ENCODE results near the gene ARHGAP27. TPM values are rescaled to one million over a fixed set of nuclear protein-coding genes. Genes with fewer than 3 reads are reported as not detected.

The ARHGAP27 gene
- polyA plus RNA-seq, 4 donors, result 65.2 to 132 (median 116) TPM

DNA sequence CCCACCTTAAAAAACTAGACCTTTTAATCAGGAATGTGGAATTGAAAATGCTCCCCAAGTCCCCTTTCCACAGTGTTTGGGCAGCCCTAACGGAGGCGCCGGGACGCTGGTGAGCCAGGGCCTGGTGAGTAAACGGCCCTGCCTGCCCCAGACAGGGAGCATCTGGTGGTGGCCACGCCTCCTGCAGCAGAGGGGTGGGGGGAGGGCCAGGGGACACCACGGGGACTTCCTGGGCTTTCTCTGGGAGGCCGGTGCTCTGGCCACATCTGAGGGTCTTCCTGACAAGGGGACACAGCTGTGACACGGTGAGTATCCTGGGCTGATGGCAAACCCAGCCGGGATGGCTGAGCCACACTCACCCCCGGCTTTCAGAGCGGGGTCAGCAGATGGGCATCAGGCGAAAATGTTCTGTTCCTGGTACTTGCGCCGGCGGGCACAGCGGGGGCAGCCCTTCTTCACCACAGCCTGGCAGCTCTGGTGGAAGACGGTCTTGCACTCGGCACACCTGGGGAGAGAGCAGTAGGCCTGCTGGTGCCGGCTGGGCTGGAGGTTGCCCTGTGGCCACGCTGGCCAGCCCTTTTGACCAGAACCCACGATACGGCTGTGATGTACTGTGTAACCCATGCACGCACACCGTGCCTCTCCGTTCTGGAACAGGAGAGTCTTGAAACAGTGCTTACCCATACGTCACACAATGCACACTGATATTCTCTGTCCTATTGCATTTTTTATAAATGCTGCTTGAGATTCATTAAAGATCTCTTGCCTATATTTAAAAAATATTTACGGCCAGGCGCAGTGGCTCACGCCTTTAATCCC, 5.0 kb upstream of the ARHGAP27 start:
- DNase-seq (no peak), FAIRE-seq (no peak)
- WGBS, 3 donors, result 86 to 92% (median 92%) methylated on average over 28 to 30 of the region's 30 CpGs
- no peaks in the 10 kb centered on the region for H3K9me3 ChIP-seq (ENCODE audit: control insufficient read depth in 2 of 2, insufficient read depth in 1 of 2, low read depth in 1 of 2, low read length in 1 of 2)
- no peak overlapping the region for H3K27ac ChIP-seq (ENCODE audit: low read depth in 1 of 3, low read length in 2 of 3)
- peaks cover 0 to 55% (median 3%) of the 10 kb centered on the region in 3 donors for H3K36me3 ChIP-seq (ENCODE audit: control insufficient read depth in 3 of 3, insufficient read depth in 2 of 3, low read depth in 1 of 3, low read length in 3 of 3)
- H3K27me3 ChIP-seq (ENCODE audit: control insufficient read depth in 3 of 3, insufficient read depth in 3 of 3, low read length in 3 of 3), result peaks cover 0 to 10% (median 0%) of the 10 kb centered on the region in 3 donors
- H3K4me1 ChIP-seq (ENCODE audit: control insufficient read depth in 3 of 3, insufficient read depth in 2 of 3, low read depth in 1 of 3, low read length in 2 of 3), result peaks cover 0 to 12% (median 2%) of the 10 kb centered on the region in 3 donors
- H3K4me3 ChIP-seq (ENCODE audit: low read depth in 1 of 3, low read length in 3 of 3), result no peak overlapping the region

DNA sequence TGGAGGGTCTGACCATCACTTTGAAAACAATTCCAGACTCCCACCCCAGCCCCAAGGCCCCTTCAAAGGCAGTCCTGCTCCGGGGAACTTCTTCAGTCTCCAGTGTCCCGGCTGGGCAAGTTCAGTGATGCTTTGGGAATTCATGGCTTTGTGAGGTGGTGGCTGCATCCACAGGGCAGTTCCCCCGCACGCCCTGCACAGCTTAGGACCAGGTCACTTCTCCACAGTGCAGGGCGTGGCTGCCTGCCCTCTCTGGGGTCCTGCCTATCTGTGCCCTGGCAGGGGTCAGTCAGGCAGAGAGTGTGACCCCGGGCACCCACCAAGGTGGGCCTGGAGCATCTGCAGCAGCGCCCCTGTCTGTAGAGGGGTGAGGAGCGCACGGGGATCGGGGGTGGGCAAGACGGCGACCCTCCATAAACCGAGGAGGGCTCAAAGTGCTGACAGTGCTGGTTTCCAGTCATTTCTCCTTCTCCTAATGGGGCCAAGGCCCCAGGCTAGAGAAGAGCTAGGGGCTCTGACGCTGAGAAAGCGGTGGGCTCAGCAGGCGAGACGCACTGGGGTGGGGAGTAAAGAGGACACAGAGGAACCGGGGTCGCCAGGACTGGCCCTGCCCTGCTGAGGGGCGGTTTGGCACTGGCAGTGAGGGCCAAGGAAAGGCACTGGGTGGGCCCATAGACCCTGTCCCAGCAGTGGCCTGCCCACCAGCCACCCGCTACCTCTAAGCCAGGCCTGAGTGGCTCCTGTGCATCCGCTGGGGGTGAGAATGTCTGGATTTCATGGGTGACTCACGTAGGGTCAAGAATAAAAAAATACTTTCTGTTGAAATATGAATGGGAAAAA, 4.2 kb upstream of the ARHGAP27 start:
- Histone ChIP-seq H3K27ac (ENCODE audit: low read depth in 1 of 3, low read length in 2 of 3) (no peak overlapping the region), H3K27me3 (ENCODE audit: control insufficient read depth in 3 of 3, insufficient read depth in 3 of 3, low read length in 3 of 3) (peaks cover 0 to 15% (median 0%) of the 10 kb centered on the region in 3 donors), H3K9me3 (ENCODE audit: control insufficient read depth in 2 of 2, insufficient read depth in 1 of 2, low read depth in 1 of 2, low read length in 1 of 2) (no peaks in the 10 kb centered on the region), H3K36me3 (ENCODE audit: control insufficient read depth in 3 of 3, insufficient read depth in 2 of 3, low read depth in 1 of 3, low read length in 3 of 3) (peaks cover 0 to 51% (median 3%) of the 10 kb centered on the region in 3 donors), H3K4me3 (ENCODE audit: low read depth in 1 of 3, low read length in 3 of 3) (no peak overlapping the region), H3K4me1 (ENCODE audit: control insufficient read depth in 3 of 3, insufficient read depth in 2 of 3, low read depth in 1 of 3, low read length in 2 of 3) (peaks cover 0 to 18% (median 2%) of the 10 kb centered on the region in 3 donors)
- WGBS, 3 donors, result 92 to 95% (median 92%) methylated on average over 23 of the region's 23 CpGs
- DNase-seq (no peak), FAIRE-seq (no peak)

DNA sequence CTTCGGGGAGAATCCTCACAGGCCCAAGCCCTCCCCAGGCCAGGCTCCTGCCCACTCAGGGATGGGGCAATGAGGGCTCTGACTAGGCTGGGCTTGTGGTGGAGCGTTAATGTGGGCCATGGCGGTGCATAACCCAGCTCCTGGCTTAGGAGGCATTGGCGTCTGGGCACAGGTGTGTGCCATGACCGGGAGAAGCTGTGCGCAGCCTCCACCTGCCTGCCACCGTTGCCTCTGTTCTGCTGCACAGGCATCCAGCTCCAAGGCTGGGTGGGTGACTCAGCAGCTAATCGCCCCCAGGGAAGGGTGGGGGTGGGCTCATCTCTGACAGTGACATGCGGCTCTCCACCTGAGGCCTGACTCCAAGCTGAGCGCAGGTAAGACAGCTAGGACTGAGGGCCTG, 3.5 kb upstream of the ARHGAP27 start:
- H3K4me1 ChIP-seq (ENCODE audit: control insufficient read depth in 3 of 3, insufficient read depth in 2 of 3, low read depth in 1 of 3, low read length in 2 of 3), result peaks cover under 1 to 21% (median 2%) of the 10 kb centered on the region in 3 donors
- FAIRE-seq (no peak), DNase-seq (no peak)
- no peaks in the 10 kb centered on the region for H3K9me3 ChIP-seq (ENCODE audit: control insufficient read depth in 2 of 2, insufficient read depth in 1 of 2, low read depth in 1 of 2, low read length in 1 of 2)
- peaks cover 0 to 50% (median 3%) of the 10 kb centered on the region in 3 donors for H3K36me3 ChIP-seq (ENCODE audit: control insufficient read depth in 3 of 3, insufficient read depth in 2 of 3, low read depth in 1 of 3, low read length in 3 of 3)
- 91 to 97% (median 92%) methylated on average over 10 of the region's 10 CpGs for WGBS, 3 donors
- peaks cover 0 to 21% (median 0%) of the 10 kb centered on the region in 3 donors for H3K27me3 ChIP-seq (ENCODE audit: control insufficient read depth in 3 of 3, insufficient read depth in 3 of 3, low read length in 3 of 3)
- H3K27ac ChIP-seq (ENCODE audit: low read depth in 1 of 3, low read length in 2 of 3), result no peak overlapping the region
- H3K4me3 ChIP-seq (ENCODE audit: low read depth in 1 of 3, low read length in 3 of 3), result no peak overlapping the region

DNA sequence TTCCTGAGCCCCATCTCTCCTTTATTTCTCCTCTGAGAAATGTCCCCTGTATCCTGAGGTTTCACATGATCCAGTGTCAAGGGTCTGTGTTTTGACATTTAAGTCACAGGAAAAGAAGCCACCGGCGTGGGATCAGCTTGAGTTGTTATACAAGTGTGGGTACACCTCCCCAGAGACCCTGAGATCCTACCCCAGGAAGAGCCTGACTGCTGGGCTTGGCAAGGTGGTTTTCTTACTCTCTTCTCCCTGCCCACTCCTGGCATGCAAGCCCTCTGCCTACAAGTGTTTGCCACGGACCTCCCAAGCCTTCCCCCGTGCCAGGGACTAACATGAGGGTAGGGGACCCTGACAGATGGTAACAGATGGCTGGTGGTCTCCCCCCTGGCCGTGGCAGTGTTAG, 2.8 kb upstream of the ARHGAP27 start:
- 80 to 81% (median 81%) methylated on average over 5 of the region's 5 CpGs for WGBS, 3 donors
- no peaks in the 10 kb centered on the region for H3K9me3 ChIP-seq (ENCODE audit: control insufficient read depth in 2 of 2, insufficient read depth in 1 of 2, low read depth in 1 of 2, low read length in 1 of 2)
- H3K36me3 ChIP-seq (ENCODE audit: control insufficient read depth in 3 of 3, insufficient read depth in 2 of 3, low read depth in 1 of 3, low read length in 3 of 3), result peaks cover 0 to 48% (median 3%) of the 10 kb centered on the region in 3 donors
- H3K4me1 ChIP-seq (ENCODE audit: control insufficient read depth in 3 of 3, insufficient read depth in 2 of 3, low read depth in 1 of 3, low read length in 2 of 3), result peaks cover 2 to 26% (median 2%) of the 10 kb centered on the region in 3 donors
- no peak overlapping the region for H3K4me3 ChIP-seq (ENCODE audit: low read depth in 1 of 3, low read length in 3 of 3)
- H3K27me3 ChIP-seq (ENCODE audit: control insufficient read depth in 3 of 3, insufficient read depth in 3 of 3, low read length in 3 of 3), result peaks cover 0 to 28% (median 0%) of the 10 kb centered on the region in 3 donors
- DNase-seq (no peak), FAIRE-seq (no peak)
- H3K27ac ChIP-seq (ENCODE audit: low read depth in 1 of 3, low read length in 2 of 3), result no peak overlapping the region

DNA sequence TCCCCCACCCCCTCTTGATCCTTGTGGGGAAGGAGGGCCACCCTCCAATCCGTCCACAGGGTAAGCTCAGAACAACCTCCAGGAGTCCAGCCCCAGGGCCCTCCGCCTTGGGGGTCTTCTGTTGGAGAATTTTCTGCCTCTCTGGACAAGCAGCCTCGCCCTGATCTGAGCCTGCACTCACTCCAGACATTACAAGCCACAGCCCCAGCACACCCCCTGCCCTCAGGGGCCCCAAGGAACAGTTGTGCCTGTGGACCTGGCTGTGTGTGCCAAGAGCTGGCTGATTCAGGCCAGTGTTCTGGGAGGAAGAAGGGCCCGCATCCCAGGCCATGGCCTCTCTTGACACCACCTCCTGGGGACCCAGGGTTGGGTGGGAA, 477 bp upstream of the ARHGAP27 start:
- H3K4me1 ChIP-seq (ENCODE audit: control insufficient read depth in 3 of 3, insufficient read depth in 2 of 3, low read depth in 1 of 3, low read length in 2 of 3), result peaks cover 2 to 39% (median 4%) of the 10 kb centered on the region in 3 donors
- peaks cover 0 to 45% (median 2%) of the 10 kb centered on the region in 3 donors for H3K27me3 ChIP-seq (ENCODE audit: control insufficient read depth in 3 of 3, insufficient read depth in 3 of 3, low read length in 3 of 3)
- H3K27ac ChIP-seq (ENCODE audit: low read depth in 1 of 3, low read length in 2 of 3), result no peak overlapping the region
- DNase-seq (peak in 1 of 2 donors; percentile 27), FAIRE-seq (no peak)
- H3K36me3 ChIP-seq (ENCODE audit: control insufficient read depth in 3 of 3, insufficient read depth in 2 of 3, low read depth in 1 of 3, low read length in 3 of 3), result peaks cover 0 to 32% (median 3%) of the 10 kb centered on the region in 3 donors
- H3K4me3 ChIP-seq (ENCODE audit: low read depth in 1 of 3, low read length in 3 of 3), result peak overlapping the region in 1 of 3 donors; percentile 25
- no peaks in the 10 kb centered on the region for H3K9me3 ChIP-seq (ENCODE audit: control insufficient read depth in 2 of 2, insufficient read depth in 1 of 2, low read depth in 1 of 2, low read length in 1 of 2)
- WGBS, 3 donors, result 75 to 82% (median 78%) methylated on average over 4 of the region's 4 CpGs

DNA sequence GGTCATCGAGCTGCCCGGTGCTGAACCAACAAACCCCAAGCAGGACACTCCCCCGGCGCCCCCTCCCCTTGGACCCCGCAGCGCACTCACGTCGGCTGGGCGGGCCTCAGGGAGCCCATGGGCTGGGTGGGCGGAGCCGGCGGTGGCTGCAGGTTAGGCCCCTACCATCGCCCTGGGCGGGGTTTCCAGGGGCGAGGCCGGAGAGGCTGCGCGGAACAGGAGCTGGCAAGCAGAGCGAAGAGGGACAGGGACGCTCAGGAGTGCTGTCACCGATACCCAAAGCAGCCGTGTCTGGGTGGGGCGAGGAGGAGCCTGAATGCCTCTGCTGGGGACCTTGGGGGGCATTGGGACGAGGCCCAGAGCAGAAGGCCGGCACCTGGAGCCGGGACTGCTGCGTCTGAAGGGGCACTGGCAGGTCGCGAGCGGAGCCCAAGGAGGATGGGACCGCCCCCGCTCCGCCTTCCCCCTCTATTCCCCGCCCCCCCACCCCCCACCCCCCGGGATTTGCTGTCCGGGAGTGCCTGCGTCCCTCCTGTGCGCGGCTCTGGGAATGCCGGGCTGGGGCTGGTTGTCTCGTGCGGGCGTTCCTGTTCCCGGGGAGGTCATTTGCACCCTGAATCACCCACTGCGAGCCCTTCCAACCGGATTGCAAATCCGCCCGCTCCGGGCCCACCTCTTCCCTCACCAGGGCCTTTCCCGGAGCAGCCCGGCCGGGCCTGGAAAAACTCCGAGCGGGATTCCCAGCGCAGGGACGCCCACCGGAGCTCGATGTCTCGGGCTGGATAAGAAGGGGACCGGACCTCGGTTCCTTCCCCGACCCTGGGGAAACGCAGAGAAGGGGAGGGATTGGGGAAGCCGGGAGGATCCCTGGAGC, 902 bp downstream of the ARHGAP27 start:
- peak; percentile 78 to 93 for DNase-seq
- Histone ChIP-seq H3K27me3 (ENCODE audit: control insufficient read depth in 3 of 3, insufficient read depth in 3 of 3, low read length in 3 of 3) (peaks cover 0 to 47% (median 2%) of the 10 kb centered on the region in 3 donors), H3K4me1 (ENCODE audit: control insufficient read depth in 3 of 3, insufficient read depth in 2 of 3, low read depth in 1 of 3, low read length in 2 of 3) (peaks cover 2 to 48% (median 4%) of the 10 kb centered on the region in 3 donors), H3K27ac (ENCODE audit: low read depth in 1 of 3, low read length in 2 of 3) (peak overlapping the region in 2 of 3 donors; percentile 32 to 84), H3K9me3 (ENCODE audit: control insufficient read depth in 2 of 2, insufficient read depth in 1 of 2, low read depth in 1 of 2, low read length in 1 of 2) (no peaks in the 10 kb centered on the region), H3K4me3 (ENCODE audit: low read depth in 1 of 3, low read length in 3 of 3) (peak overlapping the region; percentile 45 to 51 (median 46)), H3K36me3 (ENCODE audit: control insufficient read depth in 3 of 3, insufficient read depth in 2 of 3, low read depth in 1 of 3, low read length in 3 of 3) (peaks cover 0 to 22% (median 0%) of the 10 kb centered on the region in 3 donors)
- 0 to 1% (median 1%) methylated on average over 43 to 64 of the region's 64 CpGs for whole genome bisulfite sequencing, 3 donors
- FAIRE-seq, result no peak

DNA sequence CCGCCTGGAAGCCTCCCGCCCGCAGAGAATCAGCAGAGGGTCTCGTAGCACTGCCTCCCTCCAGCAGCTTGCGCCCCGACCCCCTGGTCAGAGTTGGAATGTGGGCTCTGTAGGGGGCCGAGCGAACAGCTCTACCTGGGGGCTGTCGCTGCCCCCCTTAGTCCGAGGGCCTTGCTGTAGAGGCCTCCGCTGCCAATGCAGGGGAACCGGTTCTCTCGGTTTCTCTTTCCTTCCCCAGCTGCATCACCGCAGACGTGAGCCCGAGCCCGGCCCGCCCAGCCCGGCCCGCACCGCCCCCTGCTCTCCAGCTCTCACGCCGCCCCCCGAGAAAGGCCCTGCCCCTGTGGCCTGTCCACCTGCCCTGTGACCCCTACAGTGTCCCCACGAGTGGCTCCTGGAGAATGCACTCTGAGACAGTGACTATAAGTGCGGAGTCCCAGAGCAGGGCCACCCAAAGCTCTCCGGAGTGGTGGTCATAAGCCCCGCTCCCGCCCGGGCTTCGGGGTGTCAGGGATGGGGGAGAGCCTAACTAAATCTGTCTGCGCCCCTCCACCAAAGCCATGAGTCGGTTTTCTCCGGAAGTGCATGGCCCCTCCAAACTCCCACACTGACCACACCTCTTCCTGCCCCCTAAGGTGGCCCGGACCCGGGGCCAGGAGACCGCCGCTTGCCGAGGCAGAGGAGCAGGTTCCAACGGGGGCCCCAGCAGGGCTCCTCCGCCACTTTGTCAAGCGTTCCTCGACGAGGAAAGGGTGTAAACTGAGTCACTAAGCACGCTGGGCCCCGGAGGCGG, 1.7 kb downstream of the ARHGAP27 start:
- peak overlapping the region; percentile 45 to 51 (median 46) for H3K4me3 ChIP-seq (ENCODE audit: low read depth in 1 of 3, low read length in 3 of 3)
- DNase-seq (peak; percentile 75 to 93), FAIRE-seq (no peak)
- peaks cover 4 to 55% (median 6%) of the 10 kb centered on the region in 3 donors for H3K4me1 ChIP-seq (ENCODE audit: control insufficient read depth in 3 of 3, insufficient read depth in 2 of 3, low read depth in 1 of 3, low read length in 2 of 3)
- H3K27me3 ChIP-seq (ENCODE audit: control insufficient read depth in 3 of 3, insufficient read depth in 3 of 3, low read length in 3 of 3), result peaks cover 0 to 47% (median 2%) of the 10 kb centered on the region in 3 donors
- 3 to 11% (median 9%) methylated on average over 39 to 47 of the region's 47 CpGs for WGBS, 3 donors
- peak overlapping the region in 2 of 3 donors; percentile 32 to 83 for H3K27ac ChIP-seq (ENCODE audit: low read depth in 1 of 3, low read length in 2 of 3)
- no peaks in the 10 kb centered on the region for H3K9me3 ChIP-seq (ENCODE audit: control insufficient read depth in 2 of 2, insufficient read depth in 1 of 2, low read depth in 1 of 2, low read length in 1 of 2)
- H3K36me3 ChIP-seq (ENCODE audit: control insufficient read depth in 3 of 3, insufficient read depth in 2 of 3, low read depth in 1 of 3, low read length in 3 of 3), result peaks cover 0 to 13% (median 0%) of the 10 kb centered on the region in 3 donors
